PC-9 (cell line): Measurements from ENCODE around the gene TCP11L2. TPM values are rescaled to one million over a fixed set of nuclear protein-coding genes. Genes with fewer than 3 reads are reported as not detected.

ENCODE experiments used
- BruUV-seq: library from RNA; stranded (reverse); fragments of 400-500 nt; replicated peaks from 2 replicates; lab custom pipeline; 2021; lab: Mats Ljungman, UMichigan
- CTCF ChIA-PET: fragments of 300-600 bp; sonication (Branson Sonifier 250); formaldehyde crosslinking; loops from one replicate; lab custom pipeline; 2022; ENCODE audit warnings: antibody characterized with exemption; lab: Charles Lee
- POLR2A ChIA-PET: fragments of 300-600 bp; sonication (Branson Sonifier 250); formaldehyde crosslinking; loops from one replicate; lab custom pipeline; 2022; ENCODE audit warnings: antibody characterized with exemption; ENCODE audit not compliant: unreplicated experiment; lab: Charles Lee
- DNase-seq, 2 experiments: peaks; one replicate each; pipeline versions ENCODE4 v3.0.0 to v3.0.0-alpha.2; 2015 to 2022; ENCODE audit warnings: mixed read lengths in 1 of 2
- H2AFZ ChIP-seq: fragments of 200-600 bp; sonication (generic); 2 replicates; pipeline ENCODE4 v1.8.1; 2017; ENCODE audit warnings: antibody characterized with exemption
- H3F3A ChIP-seq: fragments of 200-600 bp; sonication (generic); 2 replicates; pipeline ENCODE4 v1.8.1; 2017; ENCODE audit warnings: antibody characterized with exemption, mild to moderate bottlenecking, low read depth; ENCODE audit not compliant: insufficient read depth
- H3K27ac ChIP-seq: fragments of 200-600 bp; sonication (generic); 2 replicates; pipeline ENCODE4 v1.6.1; 2016; ENCODE audit warnings: mixed run types
- H3K27me3 ChIP-seq: fragments of 200-600 bp; sonication (generic); 2 replicates; pipeline ENCODE4 v1.6.1; 2016; ENCODE audit warnings: low read depth, mixed run types; ENCODE audit not compliant: insufficient read depth
- H3K36me3 ChIP-seq: fragments of 200-600 bp; sonication (generic); 2 replicates; pipeline ENCODE4 v1.6.1; 2016; ENCODE audit warnings: low read depth, mixed run types
- H3K4me1 ChIP-seq: fragments of 200-600 bp; sonication (generic); replicated peaks from 2 replicates; pipeline ENCODE4 v1.6.1; 2016; ENCODE audit warnings: mixed run types; ENCODE audit not compliant: insufficient read depth
- H3K4me2 ChIP-seq: fragments of 200-600 bp; sonication (generic); 2 replicates; pipeline ENCODE4 v1.6.1; 2017; ENCODE audit warnings: mixed run types
- H3K4me3 ChIP-seq: fragments of 200-600 bp; sonication (generic); 2 replicates; pipeline ENCODE4 v1.6.1; 2016; ENCODE audit warnings: mixed run types
- H3K79me2 ChIP-seq: fragments of 200-600 bp; sonication (generic); 2 replicates; pipeline ENCODE4 v1.6.1; 2017; ENCODE audit warnings: low read depth, mixed run types
- H3K9me2 ChIP-seq: fragments of 200-600 bp; sonication (generic); 2 replicates; pipeline ENCODE4 v1.8.1; 2017; ENCODE audit warnings: mild to moderate bottlenecking; ENCODE audit not compliant: insufficient read depth
- H3K9me3 ChIP-seq: fragments of 200-600 bp; sonication (generic); 2 replicates; pipeline ENCODE4 v1.8.1; 2016; ENCODE audit warnings: low read depth; ENCODE audit not compliant: insufficient read depth
- H4K20me1 ChIP-seq: fragments of 200-600 bp; sonication (generic); 2 replicates; pipeline ENCODE4 v1.8.1; 2017; ENCODE audit not compliant: insufficient read depth
- EZH2 ChIP-seq: fragments of 200-600 bp; sonication (generic); IDR thresholded peaks from 2 replicates; pipeline ENCODE4 v1.8.0; 2017; ENCODE audit warnings: antibody characterized with exemption, low read depth
- intact Hi-C: fragments of 100-400 bp; cut with micrococcal nuclease; formaldehyde crosslinking; loops from one replicate; pipeline ENCODE4 v1.10.0; 2022; ENCODE audit not compliant: unreplicated experiment
- total RNA-seq: library from RNA; stranded (reverse); gene quantifications from 2 replicates; pipeline ENCODE4 v1.2.3, GENCODE V29; 2021
- TF ChIP-seq, protein P1 (sequence below): fragments of 200-600 bp; sonication (generic); conservative IDR thresholded peaks from 2 replicates; pipeline ENCODE4 v1.6.1; 2017; ENCODE audit warnings: mixed run types, antibody characterized with exemption, mild to moderate bottlenecking, moderate library complexity

Gene TCP11L2
- total RNA-seq, 1 experiment from 2014 or later, result 34.6 TPM

- Histone ChIP-seq H3K4me1 (no peaks in the 10 kb centered on the region), H3K9me2 (no peaks in the 10 kb centered on the region), H4K20me1 (no peaks in the 10 kb centered on the region), H3K4me2 (no peak overlapping the region), H3K36me3 (no peaks in the 10 kb centered on the region; the same call in 1 of the 2 replicates), H3K4me3 (no peak overlapping the region), H3K27me3 (no peaks in the 10 kb centered on the region), H3K27ac (no peak overlapping the region), H2AFZ (no peak overlapping the region), H3K9me3 (no peaks in the 10 kb centered on the region), H3F3A (no peaks in the 10 kb centered on the region), H3K79me2 (no peaks in the 10 kb centered on the region)
- no peak for TF ChIP-seq EZH2
- TF ChIP-seq, protein P1, sequence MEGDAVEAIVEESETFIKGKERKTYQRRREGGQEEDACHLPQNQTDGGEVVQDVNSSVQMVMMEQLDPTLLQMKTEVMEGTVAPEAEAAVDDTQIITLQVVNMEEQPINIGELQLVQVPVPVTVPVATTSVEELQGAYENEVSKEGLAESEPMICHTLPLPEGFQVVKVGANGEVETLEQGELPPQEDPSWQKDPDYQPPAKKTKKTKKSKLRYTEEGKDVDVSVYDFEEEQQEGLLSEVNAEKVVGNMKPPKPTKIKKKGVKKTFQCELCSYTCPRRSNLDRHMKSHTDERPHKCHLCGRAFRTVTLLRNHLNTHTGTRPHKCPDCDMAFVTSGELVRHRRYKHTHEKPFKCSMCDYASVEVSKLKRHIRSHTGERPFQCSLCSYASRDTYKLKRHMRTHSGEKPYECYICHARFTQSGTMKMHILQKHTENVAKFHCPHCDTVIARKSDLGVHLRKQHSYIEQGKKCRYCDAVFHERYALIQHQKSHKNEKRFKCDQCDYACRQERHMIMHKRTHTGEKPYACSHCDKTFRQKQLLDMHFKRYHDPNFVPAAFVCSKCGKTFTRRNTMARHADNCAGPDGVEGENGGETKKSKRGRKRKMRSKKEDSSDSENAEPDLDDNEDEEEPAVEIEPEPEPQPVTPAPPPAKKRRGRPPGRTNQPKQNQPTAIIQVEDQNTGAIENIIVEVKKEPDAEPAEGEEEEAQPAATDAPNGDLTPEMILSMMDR, result no peak
- DNase-seq, result no peak
- intact Hi-C loops, result no loop called here
- ChIA-PET CTCF (no interaction called here), POLR2A (no interaction called here)
- BruUV-seq, result no TSS peak
These were observed 31.2 kb downstream of the TCP11L2 start for GRCh38 chr12:106333756-106334155.

DNA sequence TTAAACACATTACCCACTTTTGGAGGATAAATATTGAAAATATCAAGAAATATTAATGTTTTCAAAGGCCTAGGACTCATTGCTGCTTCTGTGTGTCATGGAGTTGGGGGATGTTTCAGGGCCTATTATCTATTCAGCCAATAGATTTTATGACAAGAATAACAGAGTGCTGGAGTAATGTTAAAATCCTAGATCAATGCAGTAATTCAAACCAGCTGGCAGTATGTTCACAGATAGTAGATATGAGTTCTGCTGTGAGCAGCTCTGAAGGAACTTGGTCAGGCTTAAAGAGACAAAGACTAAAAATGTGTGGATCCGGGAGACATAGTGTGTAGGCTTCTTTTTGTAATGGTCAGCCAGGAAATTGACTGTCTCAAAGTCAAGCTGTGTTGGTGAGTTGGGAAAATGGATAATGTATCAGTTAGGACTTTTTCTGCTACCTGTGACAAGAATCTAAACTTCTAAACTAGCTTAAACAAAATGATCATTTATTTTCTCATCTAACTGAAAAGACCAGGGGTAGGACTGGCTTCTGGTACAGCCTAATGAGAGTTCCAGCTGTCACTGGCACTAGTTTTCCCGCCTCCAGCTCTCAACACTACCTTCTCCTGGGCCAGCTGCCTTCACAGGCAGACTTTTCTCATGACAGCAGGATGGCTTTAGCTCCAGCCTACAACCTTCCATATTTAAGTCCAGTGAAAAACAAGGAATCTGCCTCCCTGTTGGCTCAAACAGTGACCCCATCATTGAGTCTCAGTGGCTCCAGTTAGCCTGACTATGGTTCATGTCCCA lies 38.7 kb downstream of the TCP11L2 start:
- POLR2A ChIA-PET, result no interaction called here
- Histone ChIP-seq H3K4me2 (no peak overlapping the region), H3K9me2 (no peaks in the 10 kb centered on the region), H3K27ac (no peak overlapping the region), H3K9me3 (no peaks in the 10 kb centered on the region; the same call in 1 of the 2 replicates), H2AFZ (no peak overlapping the region), H3K79me2 (no peaks in the 10 kb centered on the region), H3K4me3 (no peak overlapping the region), H3F3A (peaks cover 9% of the 10 kb centered on the region; the same call in 1 of the 2 replicates), H3K36me3 (peaks cover 9% of the 10 kb centered on the region; the same call in 1 of the 2 replicates), H3K27me3 (no peaks in the 10 kb centered on the region), H3K4me1 (peaks cover 16% of the 10 kb centered on the region), H4K20me1 (peaks cover 4% of the 10 kb centered on the region; the same call in 1 of the 2 replicates)
- intact Hi-C loops, result loop anchor here (5.0 kb wide), 1 partner anchor 39 kb away; the partner anchor contains the start of gene TCP11L2
- CTCF ChIA-PET, result interaction anchor here (0.6 kb wide), 1 partner anchor 24 kb away, joined by 3 read pairs; no protein-coding TSS in a partner anchor
- no TSS peak for BruUV-seq
- no peak for TF ChIP-seq EZH2
- no peak for DNase-seq

GRCh38 chr12:106342397-106343213 lies 40.1 kb downstream of the TCP11L2 start:
- Histone ChIP-seq H3K9me3 (no peaks in the 10 kb centered on the region; the same call in 1 of the 2 replicates), H2AFZ (no peak overlapping the region), H3K4me2 (peak overlapping the region; percentile 61), H3F3A (peaks cover 9% of the 10 kb centered on the region; the same call in 1 of the 2 replicates), H3K27me3 (no peaks in the 10 kb centered on the region), H3K4me1 (peaks cover 16% of the 10 kb centered on the region), H3K9me2 (no peaks in the 10 kb centered on the region), H3K4me3 (no peak overlapping the region; the same call in 1 of the 2 replicates), H3K36me3 (peaks cover 9% of the 10 kb centered on the region; the same call in 1 of the 2 replicates), H4K20me1 (peaks cover 4% of the 10 kb centered on the region; the same call in 1 of the 2 replicates), H3K79me2 (no peaks in the 10 kb centered on the region), H3K27ac (0 out of 2 replicates have a peak overlapping the region, but pooled peaks have one; percentile 6)
- DNase-seq, result peak; percentile 29 to 77
- intact Hi-C loops, result loop anchor here (5.0 kb wide), 1 partner anchor 40 kb away; the partner anchor contains the start of gene TCP11L2
- no peak for TF ChIP-seq EZH2
- TF ChIP-seq, protein P1, result no peak
- no TSS peak for BruUV-seq
- CTCF ChIA-PET, result interaction anchor here (1.0 kb wide), 1 partner anchor 16 kb away, joined by 3 read pairs; no protein-coding TSS in a partner anchor
- POLR2A ChIA-PET, result interaction anchor here (0.6 to 0.8 kb wide), 2 partner anchors 47 to 1419 kb away, joined by 3 read pairs; no protein-coding TSS in a partner anchor
